Right atrium auricular region (tissue), 2 donors: ENCODE data around the gene ERG. TPM values are rescaled to one million over a fixed set of nuclear protein-coding genes. Genes with fewer than 3 reads are reported as not detected.

Source experiments
- DNase-seq: peaks from one replicate; pipeline ENCODE4 v3.0.0-alpha.2; 2019; ENCODE audit warnings: low spot score
- H3K27ac ChIP-seq, 2 donors: fragments of 200-600 bp; sonication (generic); 1 replicate in 1 of 2; 2 replicates in 1 of 2; pipeline ENCODE4 v1.5.1; 2016 to 2019
- H3K27me3 ChIP-seq, 2 donors: fragments of 200-600 bp; sonication (generic); one replicate each; pipeline versions ENCODE4 v1.5.1 to v1.6.0; 2017 to 2019
- H3K36me3 ChIP-seq: fragments of 200-600 bp; sonication (generic); one replicate; pipeline ENCODE4 v1.5.1; 2016
- H3K4me1 ChIP-seq, 2 donors: fragments of 200-600 bp; sonication (generic); one replicate each; pipeline versions ENCODE4 v1.5.1 to v1.6.0; 2017 to 2019
- H3K4me3 ChIP-seq, 2 donors: fragments of 200-600 bp; sonication (generic); 1 replicate in 1 of 2; 2 replicates in 1 of 2; pipeline ENCODE4 v1.5.1; 2017 to 2019; ENCODE audit warnings: mild to moderate bottlenecking in 1 of 2, moderate library complexity in 1 of 2
- H3K9me3 ChIP-seq, 2 donors: fragments of 200-600 bp; sonication (generic); one replicate each; pipeline ENCODE4 v1.5.1; 2019
- CTCF ChIP-seq, 2 donors: fragments of 200-600 bp; sonication (generic); IDR thresholded peaks; one replicate each; pipeline ENCODE4 v1.5.1; 2019; ENCODE audit warnings: antibody characterized with exemption in 2 of 2
- total RNA-seq, 2 donors: library from RNA; depleted of rRNA; stranded (reverse); fragments of >200 nt; gene quantifications; one replicate each; pipeline ENCODE4 v1.1.0, GENCODE V29; 2016

ERG gene
- total RNA-seq, 2 donors from 2014 or later, result 6.3 to 13.2 TPM

GRCh38 chr21:38392661-38393060, 105.6 kb downstream of the ERG start:
- DNase-seq, result no peak
- H3K9me3 ChIP-seq, result no peaks in the 10 kb centered on the region
- no peaks in the 10 kb centered on the region for H3K27me3 ChIP-seq
- no peak overlapping the region for H3K27ac ChIP-seq
- no peaks in the 10 kb centered on the region for H3K36me3 ChIP-seq
- H3K4me3 ChIP-seq, result no peak overlapping the region
- H3K4me1 ChIP-seq, result no peaks in the 10 kb centered on the region
- TF ChIP-seq CTCF (IDR thresholded peaks at IDR 0.05), result no peak

GRCh38 chr21:38389896-38390295, 108.4 kb downstream of the ERG start:
- no peaks in the 10 kb centered on the region for H3K36me3 ChIP-seq
- H3K4me1 ChIP-seq, result no peaks in the 10 kb centered on the region
- DNase-seq, result no peak
- no peaks in the 10 kb centered on the region for H3K27me3 ChIP-seq
- no peak overlapping the region for H3K4me3 ChIP-seq
- no peak overlapping the region for H3K27ac ChIP-seq
- no peak for TF ChIP-seq CTCF (IDR thresholded peaks at IDR 0.05)
- H3K9me3 ChIP-seq, result no peaks in the 10 kb centered on the region

- no peak overlapping the region for H3K27ac ChIP-seq
- no peaks in the 10 kb centered on the region for H3K4me1 ChIP-seq
- TF ChIP-seq CTCF (IDR thresholded peaks at IDR 0.05), result no peak
- no peaks in the 10 kb centered on the region for H3K9me3 ChIP-seq
- H3K27me3 ChIP-seq, result no peaks in the 10 kb centered on the region
- no peaks in the 10 kb centered on the region for H3K36me3 ChIP-seq
- H3K4me3 ChIP-seq, result no peak overlapping the region
- no peak for DNase-seq
Measured at GRCh38 chr21:38389354-38389676, 109.0 kb downstream of the ERG start.

GRCh38 chr21:38388647-38389353, 109.5 kb downstream of the ERG start:
- no peak for DNase-seq
- H3K4me1 ChIP-seq, result no peaks in the 10 kb centered on the region
- no peak overlapping the region for H3K27ac ChIP-seq
- TF ChIP-seq CTCF (IDR thresholded peaks at IDR 0.05), result no peak
- no peak overlapping the region for H3K4me3 ChIP-seq
- H3K27me3 ChIP-seq, result no peaks in the 10 kb centered on the region
- no peaks in the 10 kb centered on the region for H3K9me3 ChIP-seq
- H3K36me3 ChIP-seq, result no peaks in the 10 kb centered on the region

GRCh38 chr21:38388203-38388602, 110.1 kb downstream of the ERG start:
- Histone ChIP-seq H3K36me3 (no peaks in the 10 kb centered on the region), H3K4me3 (no peak overlapping the region), H3K27me3 (no peaks in the 10 kb centered on the region), H3K4me1 (no peaks in the 10 kb centered on the region), H3K9me3 (no peaks in the 10 kb centered on the region), H3K27ac (no peak overlapping the region)
- no peak for TF ChIP-seq CTCF (IDR thresholded peaks at IDR 0.05)
- no peak for DNase-seq

- Histone ChIP-seq H3K27me3 (no peaks in the 10 kb centered on the region), H3K4me3 (no peak overlapping the region), H3K36me3 (no peaks in the 10 kb centered on the region), H3K4me1 (no peaks in the 10 kb centered on the region), H3K27ac (no peak overlapping the region), H3K9me3 (no peaks in the 10 kb centered on the region)
- DNase-seq, result no peak
- no peak for TF ChIP-seq CTCF (IDR thresholded peaks at IDR 0.05)
Measured at GRCh38 chr21:38386967-38387366, 111.3 kb downstream of the ERG start.
